Ammon's horn (tissue), 1 donor: ENCODE measurements around the gene MECR.

Experiments used
- DNase-seq: peaks from one replicate; pipeline ENCODE4 v3.0.0-alpha.2; 2016; ENCODE audit warnings: low spot score

MECR gene

DNA sequence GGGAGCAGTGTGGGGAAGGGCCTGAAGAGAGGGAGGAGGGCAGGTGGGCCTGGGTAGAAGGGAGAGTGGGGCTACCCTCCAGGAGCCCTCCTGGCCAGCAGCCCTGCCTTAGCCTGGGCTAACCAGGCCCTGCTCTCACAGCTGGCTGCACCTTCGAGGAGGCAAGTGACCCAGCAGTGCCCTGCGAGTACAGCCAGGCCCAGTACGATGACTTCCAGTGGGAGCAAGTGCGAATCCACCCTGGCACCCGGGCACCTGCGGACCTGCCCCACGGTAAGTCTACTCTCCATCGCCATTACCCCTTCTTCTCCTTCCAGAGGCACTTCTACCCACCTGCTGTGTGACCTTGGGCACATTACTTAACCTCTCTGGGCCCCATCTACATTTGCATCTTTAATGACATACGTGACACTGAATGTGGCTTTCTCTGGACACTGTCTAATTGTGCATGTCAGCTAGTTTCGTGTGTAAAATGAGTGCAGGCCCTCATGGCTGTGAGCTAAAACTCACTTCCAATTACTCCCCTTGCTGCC is 24.5 kb upstream of the MECR start:
- no peak for DNase-seq

DNA sequence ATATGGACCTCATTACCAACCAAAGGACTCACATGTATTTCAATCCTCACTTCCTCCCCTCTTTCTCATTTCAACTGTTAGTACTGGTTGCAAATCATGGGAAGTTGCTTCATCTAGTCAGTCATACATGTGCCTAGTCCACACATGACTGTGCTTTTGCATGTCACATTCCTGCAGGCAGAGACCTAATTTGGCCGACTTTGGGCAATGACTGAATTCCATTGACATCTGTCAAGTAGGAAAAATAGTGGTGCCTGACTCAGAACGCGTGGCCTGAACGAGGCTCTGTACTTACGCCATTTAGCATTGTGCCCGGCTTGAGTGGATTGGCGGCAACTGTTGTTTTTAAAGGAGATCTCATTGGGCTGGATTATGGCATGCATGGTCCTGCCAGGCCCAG is 23.6 kb upstream of the MECR start:
- DNase-seq: no peak

DNA sequence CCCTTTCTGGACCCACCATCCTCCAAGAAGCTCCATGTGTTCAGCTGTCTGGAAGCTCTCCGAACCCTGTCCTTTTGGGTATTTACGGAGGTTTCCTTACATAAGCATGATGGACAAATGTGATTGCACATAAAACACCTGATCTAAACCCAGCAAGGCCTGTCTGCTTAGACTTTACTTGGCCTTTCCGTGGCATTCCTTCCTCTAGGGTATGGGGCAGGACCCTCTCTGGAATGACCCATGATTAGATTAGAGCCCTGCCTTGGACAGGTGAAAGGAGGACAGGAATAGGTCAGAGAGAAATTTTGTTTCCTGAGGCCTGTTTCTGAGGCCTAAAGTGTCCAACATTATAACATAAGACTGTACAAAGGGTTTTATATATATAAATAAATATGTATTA is 22.4 kb upstream of the MECR start:
- no peak for DNase-seq

DNA sequence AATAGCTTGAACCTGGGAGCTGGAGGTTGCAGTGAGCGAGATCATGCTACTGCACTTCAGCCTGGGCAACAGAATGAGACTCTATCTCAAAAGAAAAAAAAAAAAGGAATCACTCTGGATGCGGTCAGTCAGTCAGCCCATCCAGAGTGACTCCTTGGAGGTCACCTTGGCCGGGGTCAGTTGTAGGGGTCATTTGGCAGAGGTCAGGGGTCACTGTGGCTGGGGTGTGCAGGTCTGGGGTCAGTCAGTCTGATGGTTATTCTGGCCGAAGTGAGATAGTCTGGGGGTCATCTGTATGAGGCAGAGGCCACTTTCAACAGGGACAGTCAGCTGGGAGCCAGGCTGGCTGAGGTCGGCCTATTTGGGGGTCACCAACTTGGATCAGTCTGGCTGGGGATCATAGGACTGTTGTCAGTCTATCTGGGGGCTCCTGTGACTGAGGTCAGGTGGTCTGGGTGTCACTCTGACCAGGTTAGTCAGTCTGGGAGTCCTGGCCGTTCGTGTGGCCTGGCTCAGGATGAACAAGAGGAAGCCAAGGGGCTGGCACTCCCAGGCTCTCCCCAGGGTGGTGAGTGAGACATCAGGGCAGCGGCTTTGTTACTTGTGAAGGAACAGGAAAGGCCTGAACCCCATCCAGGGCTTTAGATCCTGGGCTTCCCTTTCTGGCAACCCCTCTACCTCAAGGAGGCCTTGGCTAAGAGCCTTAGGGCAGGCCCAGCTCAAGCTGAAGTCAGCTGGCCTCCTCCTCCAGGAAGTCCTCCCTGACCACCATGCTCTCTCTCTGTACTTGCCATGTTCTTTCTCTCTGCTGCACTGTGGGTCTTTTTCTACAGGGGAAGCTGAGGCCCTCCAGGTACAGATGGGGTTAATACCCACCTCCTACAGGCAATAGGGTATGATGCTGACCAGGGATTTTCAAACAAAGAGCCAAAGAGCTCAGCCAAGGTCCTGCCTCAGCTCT is 20.7 kb upstream of the MECR start:
- DNase-seq: no peak

DNA sequence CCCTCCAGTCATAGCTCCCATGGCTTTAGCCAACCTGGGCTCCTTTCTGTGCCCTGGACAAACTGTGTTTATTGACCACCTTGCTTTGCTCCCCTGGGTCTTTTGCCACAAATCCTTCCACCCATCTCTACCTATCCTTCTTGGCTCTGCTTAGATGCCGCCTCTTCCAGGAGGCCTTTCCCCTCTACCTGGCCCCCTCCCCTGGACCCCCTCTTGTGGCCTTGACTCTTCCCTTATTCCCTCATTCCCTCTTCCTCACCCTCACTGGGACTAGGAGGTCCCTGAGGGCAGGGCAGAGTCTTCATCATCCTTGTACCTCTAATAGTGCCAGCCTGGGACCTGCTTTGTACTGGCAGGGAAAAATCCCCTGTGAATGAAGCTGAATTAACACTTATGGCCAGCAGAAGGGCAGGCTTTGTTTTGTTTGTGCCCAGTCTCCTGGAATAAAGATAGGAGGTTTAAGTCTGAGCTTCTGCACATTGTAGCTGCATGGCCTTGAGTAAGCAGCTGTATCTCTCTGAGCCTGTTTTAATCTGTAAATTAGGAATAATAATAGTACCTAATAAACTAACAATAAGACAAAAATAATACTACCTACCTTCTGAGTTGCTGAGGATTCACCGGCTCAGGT is 19.3 kb upstream of the MECR start:
- no peak for DNase-seq

DNA sequence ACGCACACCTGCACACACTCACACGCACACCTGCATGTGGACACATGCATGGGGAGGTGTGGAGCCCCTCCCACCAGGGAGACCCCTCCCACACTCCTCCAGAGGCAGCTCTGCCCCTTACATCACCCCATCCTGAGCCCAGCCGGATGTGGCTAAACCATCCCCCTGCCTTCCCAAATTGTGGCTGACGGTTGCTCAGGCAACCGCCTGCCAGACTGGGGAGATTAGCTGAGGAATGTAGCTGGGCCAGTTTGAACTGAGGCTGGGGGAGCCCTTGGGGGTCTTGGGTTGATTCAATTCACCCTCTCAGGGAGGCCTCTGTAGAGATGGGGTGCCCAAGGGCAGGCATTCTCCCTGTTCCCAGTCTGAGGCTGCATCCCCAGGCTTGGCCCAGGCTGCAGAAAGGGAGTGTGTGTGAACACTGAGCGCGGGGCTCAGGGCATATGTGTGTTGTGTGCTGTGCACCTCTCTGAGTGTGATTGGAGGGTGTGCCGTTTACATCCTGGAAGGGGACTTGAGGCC is 18.5 kb upstream of the MECR start:
- no peak for DNase-seq

DNA sequence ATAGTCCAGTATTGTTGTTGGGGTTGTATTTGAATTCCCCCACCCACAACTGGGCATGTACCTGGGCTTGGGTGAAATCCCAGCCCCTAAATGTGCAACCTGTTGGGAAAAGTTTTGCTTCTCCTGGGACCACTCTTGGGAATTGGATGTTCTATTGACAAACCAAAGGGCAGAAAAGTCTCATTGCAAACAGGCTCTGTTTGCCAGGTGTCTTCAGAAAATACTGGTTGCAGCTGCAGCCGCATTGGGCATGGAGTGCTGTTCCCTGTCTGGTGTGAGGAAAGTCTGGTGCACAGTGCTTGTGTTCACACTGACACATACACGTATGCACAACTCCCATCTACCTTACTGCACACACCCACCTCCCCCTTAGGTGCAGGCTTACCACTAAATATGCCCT is 17.7 kb upstream of the MECR start:
- DNase-seq: no peak

DNA sequence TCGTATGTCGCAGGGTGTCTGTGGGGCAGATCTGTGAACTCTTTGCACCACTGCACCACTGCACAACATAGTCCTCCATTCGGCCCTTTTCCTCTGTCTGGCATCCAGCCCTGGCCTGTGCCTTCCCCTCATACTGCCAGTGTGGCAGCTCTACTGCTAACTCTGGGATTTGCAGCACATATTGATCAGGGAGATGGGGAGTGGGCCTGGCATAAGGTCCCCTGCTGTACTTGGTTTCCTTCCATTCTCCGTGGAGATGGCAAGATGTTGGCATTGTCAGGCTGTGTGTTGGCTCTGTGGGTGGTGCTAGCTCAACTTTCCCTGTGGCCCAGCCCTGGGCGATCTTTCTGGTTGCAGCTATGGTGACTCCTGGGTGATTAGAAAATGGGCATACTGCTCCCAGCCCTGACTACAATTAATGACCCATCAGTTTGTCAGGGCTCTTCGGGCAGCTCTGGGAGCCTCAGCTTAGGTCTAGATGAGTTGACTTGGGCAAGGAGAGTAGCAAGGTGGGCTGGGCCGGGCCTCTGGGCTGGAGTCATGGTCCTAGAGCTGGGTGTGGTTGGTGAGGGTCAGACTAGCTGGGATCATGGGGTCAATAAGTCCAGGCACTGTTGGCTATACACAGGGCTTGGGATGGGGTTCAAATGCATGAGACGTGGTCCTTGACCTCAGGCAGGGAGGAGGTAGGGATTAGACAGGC is 17.0 kb upstream of the MECR start:
- DNase-seq: no peak

DNA sequence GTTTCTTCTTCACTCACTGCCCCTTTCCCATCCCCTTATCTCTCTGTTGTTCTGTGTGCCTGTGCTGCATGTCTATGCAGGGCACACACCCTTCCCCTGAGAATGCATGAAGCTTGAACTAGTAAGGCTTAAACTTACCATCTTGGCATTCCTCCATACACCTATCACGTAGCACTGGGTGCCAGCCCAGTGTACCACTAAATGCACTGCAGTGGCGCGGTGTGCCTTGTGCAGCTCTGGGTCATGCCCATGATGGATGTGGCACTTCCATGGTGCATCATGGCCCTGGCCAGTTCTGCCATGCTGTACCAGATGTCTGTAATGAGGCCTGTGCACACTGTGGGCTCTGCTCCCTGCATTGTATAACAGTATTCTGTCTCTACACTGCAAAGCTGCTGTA is 16.3 kb upstream of the MECR start:
- no peak for DNase-seq

DNA sequence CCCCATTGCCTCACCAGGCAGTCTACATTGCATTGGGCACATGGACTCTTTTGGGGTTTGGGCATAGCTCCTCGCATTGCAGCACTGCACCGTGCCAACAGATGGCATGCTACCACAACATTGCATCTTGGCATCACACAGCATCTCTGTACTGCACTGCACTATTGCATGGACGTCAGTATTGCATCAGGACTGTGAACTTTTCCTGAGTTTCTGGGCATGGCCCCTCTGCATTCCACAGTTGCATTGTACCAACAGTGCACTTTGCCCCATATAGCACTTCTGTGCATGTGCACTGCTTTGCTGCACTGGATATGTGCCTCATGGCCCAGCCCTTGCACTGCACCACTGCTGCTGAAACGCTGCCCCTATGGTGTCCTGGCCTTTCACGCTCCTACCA is 15.1 kb upstream of the MECR start:
- peak; percentile 65 for DNase-seq

DNA sequence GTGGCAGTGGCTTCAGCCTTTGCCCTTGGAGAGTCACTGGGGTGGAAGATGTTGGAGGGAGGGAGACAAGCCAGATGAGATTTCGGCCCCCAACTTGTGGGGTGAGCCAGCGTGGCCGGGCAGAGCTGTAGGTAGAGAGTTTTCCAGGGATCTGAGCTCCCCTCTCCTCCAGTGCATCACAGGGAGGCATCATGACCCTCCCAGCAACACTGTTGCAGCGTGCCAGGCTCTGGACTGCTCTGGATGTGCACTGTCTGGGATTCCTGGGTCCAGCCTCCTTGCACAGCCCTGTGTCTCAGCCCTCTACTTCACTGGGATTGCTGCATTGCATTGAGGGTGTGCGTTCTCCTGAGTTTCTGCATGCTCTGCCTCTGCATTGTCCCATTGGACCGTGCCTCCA is 14.5 kb upstream of the MECR start:
- no peak for DNase-seq

DNA sequence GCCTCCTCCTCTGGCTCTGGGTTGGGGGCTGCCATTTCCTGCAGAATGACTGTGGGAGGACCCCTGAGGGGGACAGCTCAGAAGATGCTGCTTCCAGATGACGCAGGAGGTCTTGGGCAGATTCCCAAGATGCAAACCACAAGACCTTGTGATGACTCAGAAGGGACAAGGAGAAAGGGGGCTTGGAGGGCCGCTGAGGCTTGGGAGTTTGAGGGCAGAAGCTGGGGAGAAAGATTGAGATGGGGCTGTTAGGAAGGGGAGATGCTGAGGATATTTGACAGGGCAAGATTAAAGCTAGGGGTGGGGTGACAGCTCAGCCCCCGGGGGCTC is 13.1 kb upstream of the MECR start:
- no peak for DNase-seq

DNA sequence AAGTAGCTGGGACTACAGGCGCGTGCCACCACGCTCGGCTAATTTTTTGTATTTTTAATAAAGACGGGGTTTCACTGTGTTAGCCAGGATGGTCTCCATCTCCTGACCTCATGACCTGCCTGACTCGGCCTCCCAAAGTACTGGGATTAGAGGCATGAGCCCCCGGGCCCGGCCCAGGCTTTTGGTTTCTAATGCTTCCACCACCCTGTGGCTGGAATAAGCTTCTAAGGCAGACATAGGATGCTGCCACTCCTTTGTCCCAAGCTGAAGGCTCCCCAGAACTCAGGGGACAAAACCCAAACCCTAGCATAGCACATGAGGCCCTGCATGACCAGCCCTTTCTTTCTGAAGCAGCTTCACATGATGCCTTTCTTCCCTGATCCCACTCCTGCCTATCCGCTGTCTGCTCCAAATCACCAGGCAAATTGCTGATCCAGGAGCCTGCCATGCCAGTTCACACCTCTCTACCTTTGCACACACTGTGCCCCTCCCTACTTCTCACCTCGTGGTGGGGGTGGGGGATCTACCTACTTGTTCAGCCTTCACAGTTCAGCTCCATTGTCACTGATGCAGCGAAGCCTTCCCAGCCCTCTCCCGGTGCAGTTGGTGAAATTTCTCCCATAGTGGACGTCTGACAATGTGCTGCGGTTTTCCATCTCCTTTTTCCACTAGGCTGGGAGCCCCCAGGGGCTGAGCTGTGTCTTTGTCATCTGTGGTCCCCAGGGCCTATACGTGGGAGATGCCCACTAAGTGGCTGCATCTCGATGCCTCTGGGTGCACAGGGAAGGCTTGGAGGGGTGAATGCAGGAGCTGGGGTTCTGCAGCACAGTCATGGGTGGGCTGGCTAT is 12.5 kb upstream of the MECR start:
- no peak for DNase-seq

DNA sequence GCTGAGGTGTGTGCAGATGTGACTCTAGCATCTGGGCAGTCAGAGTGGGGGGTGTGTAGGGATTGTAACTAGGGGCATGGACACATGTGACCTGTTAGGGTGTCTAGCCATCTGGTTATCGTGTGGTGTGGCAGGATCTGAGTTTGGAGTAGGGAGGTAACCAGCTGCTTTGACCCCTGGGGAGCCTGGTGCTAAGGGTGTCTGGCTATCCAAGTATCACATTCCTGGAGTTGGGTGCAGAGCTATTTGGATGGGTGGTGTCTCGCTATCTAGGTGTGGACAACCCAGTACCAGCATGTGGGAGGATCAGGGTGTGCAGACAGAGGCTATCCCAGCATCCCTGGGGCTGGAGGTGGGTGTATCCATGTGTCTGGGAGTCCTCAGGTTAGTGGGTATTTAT is 10.3 kb upstream of the MECR start:
- DNase-seq: no peak

DNA sequence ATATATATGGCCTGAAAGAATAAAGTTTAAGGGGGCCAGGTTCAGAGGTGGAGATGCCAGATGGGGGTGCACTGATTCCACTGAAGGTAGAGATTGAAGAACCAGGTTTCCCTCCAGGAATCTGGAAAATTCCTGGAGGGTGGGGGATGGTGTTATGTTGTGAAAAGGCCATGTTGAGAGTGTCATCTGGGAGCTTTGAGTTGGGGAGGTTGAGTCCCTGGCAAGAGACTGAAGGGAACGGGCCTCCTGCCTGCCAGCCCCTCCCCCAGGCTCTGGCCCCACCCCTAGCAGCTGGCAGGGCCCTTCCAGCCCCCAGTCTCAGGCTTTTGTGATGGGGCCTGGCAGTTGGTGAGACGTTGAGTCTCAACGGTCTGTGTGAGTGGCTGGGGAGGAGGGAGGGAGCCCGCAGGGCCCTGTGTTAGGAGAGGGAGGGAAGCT is 9.7 kb upstream of the MECR start:
- no peak for DNase-seq

DNA sequence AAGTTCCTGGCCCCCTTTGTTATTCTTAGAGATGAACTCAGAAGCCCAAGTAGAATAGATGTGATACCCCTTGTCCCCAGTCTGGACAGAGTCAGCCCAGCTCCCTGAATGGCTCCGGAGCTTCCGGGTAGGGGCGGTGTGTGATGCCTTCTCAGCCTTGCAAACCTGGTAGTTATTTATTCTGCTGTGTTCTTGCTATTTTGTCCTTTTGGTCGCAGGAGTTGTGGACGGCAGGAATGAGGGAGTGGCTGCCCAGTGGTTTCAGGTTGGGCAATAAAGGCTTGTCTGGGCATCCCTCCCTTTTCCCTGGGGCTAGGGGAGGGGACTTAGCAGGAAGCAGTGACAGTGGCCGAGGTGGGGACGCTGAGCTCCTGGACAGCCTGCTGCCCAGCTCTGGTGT is 8.4 kb upstream of the MECR start:
- no peak for DNase-seq

DNA sequence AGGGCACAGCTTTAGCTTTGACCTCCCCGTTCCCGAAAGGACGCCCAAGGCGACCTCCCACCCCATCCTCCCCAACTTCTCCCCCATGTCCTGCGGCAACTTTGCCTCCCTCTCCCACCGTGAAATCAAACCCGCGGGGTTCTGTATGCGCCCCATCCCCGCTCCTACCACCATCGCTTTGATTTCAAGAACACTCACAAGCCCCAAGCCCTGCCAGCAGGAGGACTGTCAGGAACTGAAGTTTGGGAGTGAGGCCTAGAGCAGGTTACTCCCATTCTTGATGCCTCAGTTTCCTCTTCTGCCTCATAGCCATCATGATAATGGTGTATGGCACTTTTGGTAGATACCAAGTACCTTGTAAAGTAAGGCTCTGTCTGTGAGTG is 7.9 kb upstream of the MECR start:
- no peak for DNase-seq

DNA sequence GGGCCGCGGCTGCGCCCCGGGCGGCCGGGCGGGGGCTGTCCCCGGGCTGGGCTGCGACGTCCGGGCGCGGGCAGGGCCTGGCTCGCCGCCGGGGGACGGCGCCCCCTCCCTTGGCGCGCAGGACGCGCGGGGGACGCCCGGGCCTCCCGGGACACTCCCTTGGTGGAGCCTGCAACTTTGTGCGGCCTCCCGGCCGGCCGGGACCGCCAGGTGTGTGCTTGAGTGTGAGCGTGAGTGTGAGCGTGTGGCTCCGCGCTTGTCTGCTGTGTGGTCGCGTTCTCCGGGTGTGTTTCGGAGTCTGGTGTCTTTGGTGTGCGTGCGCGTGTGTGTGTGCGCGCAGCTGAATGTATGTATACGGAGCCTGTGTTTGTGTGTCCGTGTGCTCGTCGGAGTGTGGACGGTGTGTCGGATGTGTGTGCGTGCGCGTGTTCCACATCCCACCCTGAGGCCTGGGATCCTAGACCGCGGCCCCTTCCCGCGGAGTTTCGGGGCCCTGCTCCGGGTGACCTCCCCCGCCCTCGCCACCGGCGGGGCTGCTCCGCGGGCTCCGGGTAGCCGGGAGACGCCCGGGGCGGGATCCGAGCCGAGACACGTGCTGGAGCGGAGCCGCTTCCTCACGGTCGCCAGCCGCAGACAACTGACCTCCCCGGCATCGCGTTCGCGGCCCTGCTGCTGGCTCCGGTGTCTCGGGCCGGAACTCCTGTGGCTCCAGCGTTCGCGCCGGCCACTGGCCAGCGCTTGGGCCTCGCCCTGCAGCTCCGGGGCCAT is 7.3 kb upstream of the MECR start:
- DNase-seq: no peak

DNA sequence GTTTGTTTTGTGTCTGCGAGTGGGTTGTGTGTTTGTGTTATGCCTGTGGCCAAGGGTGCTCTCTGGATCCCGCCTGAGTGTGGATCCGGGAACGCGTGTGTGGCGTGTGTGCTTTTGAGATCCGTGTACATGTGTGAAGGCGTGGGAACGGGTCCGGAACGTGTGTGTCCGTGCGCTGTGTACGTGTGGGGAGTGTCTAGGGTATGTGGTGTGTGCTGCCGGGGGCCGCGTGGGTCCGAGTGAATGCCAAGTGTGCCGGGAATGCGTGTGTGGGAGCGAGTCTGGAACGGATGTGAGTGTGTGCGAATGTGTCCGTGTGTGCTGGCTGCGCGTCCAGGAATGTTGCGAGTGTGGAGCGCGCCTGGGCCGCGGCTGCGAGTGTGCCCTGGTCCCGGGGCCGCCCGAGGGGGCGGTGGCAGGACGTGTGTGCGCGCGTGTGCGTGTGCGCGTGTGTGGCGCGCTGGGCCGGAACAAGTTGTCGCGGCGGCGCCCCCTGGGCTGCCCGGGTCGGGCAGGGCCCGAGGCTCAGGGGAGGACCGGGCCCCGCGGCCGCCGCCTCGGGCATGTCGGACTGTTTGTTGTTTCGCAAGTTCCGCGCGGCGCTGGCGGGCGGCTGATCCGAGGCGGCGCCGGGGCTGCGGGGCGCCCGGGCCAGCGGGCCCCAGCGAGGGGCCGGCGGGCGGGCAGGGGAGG is 6.5 kb upstream of the MECR start:
- peak; percentile 18 for DNase-seq

DNA sequence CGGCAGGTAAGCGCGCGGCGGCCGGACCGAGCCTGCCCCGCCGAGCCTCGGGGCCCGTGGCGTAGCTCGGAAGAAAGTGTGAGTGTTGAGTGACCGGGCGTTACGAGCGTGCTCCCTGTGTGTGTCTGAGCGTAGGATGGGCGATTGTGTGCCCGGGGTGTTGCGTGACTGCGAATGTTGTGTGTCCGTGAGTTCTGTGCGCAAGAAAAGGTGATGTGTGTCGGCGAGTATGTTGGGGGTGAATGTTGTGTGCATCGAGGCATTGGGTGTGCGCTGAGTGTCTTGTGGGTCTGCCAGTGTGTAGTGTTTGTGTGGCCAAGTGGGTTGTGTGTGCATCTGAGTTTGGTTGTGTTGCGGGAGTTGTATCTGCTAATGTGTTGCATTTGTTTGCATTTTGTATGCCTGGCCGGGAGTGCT is 6.0 kb upstream of the MECR start:
- DNase-seq: no peak
